ENCODE data around the gene ZNF608.

Gene ZNF608

DNA sequence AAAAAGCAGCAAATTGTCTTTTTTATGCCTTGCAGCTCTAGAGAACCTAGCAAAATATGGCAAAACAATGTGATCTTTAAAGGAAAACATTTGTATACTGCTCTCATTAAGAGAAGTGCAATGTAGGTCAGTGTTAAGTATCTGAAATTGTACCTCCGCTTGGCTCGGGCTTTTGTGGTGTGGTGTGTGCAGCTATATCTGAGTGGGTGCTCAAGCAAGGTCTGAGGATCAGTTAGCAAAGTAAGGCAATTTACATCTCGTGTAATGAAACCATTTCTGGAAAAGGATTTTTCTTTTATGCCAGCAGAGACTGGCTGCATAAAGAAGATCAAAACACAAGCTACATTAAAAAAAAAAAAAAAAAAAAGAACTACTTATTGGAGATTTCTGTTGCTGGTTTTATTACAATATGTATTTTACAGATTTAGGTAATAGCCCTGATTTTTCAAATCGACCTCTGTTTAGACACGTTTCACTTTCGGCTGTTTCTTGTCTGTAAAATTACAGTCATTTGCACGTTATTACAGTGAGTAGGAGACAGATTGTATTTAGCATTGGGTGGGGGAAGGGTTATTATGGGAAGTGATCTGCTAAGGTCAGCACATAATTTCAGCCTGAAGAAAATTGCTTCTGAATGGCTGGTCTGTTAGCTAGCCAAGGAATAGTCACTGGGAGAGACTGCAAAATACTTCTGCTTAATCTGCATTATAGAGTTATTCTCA, 7.9 kb upstream of the ZNF608 start:
- no peak for DNase-seq

DNA sequence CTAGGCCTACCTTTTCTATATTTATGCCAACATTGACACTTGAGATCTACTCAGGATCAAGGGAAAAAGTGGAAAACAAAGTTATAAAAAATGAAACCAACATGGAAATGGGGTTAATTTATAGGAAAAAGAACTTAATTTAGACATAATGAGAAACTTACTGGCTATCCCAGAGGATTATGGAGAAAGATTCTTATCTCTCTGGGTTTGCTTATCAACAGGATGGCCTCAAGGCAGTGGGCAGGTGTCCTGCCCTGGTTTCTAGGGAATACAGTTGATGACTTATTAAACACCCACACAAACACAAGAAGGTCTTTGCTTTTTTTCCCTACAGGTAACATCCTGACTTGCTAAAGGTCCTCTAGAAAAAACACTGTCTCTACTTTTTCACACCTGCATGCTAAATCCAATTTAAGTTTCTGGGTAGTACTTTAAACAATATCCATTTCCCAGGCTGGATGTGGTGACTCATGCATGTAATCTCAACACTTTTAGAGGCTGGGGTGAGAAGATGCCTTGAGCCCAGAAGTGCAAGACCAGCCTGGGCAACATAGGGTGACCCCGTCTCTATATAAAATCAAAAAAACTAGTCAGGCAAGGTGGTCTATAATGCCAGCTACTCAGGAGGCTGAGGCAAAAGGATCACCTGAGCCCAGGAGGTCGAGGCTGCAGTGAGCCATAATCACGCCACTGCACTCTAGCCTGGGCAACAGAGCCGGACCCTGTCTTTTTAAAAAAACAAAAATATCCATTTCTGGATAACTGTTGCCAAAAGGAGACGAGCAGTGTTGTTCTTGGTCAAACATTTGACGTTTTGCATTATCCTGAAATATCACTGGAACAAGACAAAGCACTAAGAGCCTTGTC, 6.6 kb upstream of the ZNF608 start:
- no peak for DNase-seq

DNA sequence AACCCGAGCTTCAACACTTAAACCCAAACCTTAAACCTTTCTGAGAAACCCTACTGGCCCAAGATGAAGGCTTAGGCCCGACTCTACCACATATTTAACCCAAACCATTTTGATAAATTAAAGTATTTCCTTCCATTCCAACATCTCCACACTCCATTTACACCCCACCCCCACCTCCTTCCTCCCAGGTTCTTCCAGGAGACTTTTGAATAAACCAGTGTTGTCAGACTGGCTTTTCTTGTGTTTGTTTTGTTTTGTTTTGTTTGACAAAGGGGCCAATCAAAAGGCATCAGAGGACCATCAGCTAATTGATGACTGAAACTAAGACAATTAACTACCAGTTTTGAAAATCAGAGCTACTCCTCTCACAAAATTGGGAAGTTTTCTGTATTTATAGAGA, 4.6 kb upstream of the ZNF608 start:
- DNase-seq: no peak

DNA sequence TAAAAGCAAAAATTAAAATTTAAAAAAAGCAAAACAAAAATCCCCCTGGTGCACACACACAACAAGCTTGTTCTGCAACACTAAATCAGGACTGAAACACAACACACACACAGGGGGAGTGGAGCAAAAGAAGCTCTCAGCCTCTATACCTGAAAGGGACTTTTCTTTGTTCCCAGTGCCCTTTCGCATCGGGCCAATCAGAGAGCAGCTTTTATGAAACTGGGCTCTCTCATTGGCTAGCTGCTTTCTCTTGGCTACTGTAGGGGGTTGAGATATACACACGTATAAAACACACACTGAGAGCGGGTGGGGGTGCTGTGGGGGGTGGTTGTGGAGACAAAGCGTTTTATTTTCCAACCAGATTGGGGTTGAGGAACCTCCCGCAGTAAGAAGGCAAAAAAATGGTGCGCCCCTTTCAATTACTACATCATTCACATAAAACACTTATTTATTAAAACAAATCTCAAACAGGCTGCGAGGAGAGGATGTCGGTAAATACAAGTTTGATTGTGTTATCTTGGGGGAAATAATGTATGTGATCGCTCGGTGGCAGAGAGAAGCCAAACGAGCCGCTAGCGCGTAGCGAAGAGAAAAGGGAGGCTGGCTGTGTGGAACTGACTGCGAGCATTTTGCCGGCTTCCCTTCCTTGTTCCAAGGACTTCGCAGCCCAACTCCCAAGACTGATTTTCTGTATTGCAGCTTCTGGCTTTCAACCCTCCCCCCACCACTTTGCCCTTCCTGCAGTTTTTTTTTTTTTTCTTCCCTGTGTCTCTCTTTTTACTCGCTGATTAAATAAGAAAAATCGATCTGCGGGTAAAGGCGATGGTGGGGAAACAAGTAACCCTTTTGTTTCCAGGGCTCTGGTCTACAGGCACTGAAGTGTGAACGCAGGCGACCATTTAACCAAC, 2.5 kb upstream of the ZNF608 start:
- peak; percentile 35 to 62 (median 56) for DNase-seq

DNA sequence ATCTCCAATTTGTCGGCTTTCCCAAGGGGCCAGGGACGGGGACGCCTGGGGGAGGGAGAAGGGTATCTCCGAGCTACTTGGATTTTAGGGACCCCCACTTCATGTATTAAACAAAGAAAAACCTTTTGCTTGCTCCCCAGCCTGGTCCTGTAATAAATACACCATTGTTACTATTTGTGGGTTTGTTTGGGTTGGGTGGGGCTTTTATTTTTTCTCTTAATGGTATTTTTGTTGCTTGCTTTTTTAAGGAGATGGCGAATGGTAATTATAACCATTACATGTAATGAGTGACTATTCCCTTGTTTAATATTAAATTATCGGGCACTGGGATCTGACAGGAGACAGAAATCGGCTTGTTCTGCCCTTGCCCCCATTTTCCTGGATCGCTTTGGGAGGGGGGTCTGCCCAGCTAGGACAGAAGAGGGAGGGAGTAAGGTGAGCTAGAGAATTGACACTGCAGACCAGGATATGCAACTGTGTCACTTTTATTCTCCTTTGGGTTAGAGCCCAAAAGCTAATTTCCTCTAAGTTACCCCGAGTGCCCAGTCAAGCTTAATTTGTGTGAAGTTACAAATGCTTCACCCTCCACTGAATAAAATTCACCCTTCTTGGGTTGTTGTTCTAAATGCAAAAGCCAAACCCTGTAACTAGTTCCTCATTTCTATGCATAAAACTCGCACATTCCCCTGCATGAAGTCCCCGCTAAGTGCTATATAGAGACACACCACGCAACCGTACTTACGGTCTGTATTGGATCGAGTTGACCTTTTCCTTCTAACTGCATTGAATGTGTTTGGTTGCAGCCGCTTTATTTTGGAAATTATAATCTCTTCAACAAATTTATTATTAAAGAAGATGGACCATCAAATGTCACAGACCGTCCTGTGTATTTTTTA, 1.6 kb upstream of the ZNF608 start:
- peak; percentile 26 to 61 (median 40) for DNase-seq

DNA sequence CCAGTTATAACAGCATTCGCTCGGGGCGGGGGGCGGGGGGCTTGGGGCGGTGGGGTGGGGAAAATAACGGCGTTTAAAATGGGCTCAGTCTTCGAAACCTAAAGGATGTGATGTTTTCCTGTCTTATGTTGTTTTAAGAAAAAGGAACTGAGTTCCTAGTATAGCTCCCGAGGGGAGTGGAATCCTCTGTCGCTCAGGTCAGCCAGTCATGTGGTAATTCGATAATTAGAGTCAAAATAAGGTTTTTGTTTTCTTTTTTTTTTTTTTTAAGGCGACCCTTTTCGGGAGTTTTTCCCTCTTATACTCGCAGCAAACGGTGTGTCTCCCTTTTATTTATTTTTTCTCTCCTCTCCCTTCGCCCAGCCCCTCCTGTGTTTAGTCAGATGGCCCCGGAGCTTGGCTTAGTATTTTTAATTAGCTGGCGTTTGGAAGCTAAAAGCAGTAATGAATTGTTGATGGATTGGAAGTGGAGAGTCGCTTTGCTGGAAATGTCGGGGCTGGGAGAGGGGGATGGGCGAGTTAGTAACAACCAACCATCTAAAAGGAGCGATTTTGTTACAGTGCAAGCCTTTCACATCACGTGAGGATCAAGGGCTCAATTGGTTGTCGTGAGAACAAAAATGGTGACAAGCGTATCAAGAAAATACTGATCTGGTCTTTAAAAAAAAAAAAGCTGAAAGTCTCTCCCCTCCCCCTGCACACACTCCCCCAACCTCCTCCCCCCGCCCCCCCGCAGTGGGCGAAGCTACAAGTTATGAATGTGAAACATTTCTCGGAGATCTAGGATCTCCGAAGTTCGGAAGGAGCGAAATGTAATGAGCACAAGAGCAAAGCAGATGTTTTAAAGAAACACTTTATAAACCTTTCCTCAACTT, 714 bp upstream of the ZNF608 start:
- peak in 3 of 4 experiments; percentile 29 to 38 (median 35) for DNase-seq

DNA sequence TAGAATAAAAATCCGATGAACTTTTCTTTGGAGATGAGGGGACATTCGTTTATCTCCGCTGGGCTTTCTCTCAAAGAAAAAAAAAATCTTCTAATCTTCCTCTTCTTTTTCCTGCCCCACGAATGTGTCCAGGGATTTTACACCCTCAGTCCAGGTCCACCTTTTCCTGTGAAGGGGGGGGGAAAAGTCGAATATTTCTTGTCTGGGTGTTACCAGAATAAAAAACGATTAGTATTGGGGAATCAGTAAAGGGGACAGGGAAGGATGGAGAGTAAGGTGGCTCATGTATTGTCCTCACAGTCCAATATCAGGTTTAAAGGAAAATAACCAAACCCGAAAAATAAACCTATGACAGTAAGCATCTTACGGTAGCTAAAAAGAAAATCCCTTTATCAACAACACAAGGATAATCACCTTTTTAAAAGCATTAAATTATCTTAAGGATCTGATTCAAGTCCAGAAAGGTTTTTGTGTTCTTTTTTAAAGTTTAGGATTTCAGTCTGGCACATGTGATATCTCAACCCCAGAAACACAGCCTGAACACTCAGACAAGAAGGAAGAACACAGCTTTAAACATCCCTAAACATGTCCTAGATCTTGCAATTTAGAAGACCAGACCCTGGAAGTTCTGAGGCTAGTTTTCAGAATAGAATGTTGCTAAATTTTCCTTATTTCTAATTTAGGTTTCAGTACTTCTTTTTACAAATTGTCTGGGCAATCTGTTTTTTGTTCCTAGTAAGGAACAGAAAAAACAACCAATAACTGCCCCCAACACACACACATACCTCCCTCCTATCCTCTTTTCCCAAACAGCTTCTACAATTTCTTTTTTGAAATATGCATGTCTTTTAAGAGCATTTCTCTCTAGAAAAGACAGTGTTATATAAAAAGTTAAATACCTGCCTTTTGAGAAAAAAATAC, 1.2 kb downstream of the ZNF608 start:
- DNase-seq: no peak

DNA sequence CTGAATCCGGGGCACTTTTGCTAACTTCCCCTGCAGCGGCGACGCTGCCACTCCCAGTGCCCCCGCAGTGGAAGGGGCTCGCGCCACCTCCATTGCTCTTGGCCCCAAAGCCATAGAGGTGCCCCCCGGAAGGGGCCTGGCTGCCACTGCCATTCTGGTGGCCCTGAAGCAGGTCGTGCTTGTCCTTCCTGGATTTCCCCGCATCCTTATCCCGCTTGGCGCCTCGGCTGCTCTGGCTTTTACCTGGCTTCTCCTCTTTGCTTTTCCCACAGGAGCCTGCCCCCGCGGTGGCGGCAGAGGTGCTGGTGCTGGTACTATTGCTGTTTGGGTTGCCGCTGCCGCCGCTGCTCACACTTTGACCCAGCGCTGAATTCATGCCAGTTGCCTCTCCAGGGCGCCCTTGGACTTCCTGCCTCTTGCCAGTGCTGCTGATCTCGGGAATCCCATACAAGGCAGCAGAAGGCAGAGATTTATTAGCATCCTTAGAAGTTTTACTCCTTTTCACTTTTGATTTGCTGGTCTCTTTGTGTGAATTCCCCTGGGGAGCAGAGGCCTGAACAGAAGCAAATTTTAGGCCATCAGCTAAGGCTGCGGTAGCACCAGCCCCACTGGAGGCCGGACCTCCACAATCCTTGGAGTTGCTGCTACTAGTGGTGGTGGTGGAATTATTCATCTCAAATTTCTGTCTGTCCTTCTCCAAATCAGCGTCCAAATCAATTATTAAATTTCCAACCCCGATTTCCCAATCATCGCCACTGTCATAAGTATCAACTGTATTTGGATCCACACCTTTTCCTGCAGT, 2.1 kb downstream of the ZNF608 start:
- DNase-seq: peak in 3 of 4 experiments; percentile 8 to 29 (median 16)

DNA sequence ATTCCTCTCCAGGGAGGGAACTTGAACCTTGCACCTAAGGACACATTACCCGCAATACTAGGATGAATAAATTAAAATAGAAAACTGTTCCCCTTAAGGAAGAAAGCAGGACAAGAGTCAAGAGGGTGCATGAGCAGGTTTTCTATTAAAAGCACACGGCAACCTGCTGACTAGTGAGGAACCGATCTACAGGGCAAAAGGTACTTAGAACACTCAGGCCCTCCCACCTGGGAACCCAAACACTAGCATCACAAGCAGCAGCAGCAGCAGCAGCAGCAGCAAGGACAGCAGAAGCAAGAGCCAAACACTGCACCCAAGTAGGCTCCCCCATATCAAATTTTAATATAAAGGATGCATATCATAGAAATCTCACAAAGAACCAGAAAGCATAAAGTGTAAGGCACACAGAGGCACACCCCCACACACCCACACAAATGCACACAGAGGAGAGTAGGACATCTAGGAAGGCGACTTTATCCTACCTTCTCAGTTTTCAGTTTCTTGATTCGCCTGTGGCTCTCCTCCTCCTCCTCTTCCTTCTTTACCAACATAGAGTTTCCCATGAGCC, 2.8 kb downstream of the ZNF608 start:
- no peak for DNase-seq

DNA sequence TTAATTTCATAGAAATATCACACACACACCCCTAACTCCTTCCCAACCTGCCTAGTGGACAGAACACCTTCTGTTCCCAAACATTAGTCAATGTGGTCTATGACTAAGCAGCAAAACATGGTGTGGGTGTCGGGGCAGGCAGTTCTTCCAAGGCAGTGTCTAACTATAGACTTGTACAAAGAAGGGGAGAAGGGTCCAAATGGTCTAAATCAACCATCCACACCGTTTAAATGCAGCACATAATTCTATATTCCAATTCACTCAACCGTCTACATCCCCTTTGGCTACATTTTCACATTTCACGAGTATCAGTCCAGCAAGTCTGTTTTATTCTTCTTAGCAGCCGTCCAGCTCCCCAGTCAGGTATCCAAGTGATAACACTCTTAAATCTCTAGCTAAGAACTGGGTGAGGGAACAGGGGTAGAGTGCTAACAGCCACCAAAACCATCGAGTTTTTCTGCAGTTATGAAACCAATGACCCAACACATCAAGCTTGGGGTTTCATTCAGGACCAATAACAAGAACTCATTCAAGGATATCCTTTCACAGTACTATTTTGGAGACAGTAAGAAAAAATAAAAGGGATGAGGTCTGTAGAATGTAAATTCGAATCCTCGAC, 3.3 kb downstream of the ZNF608 start:
- DNase-seq: peak in 3 of 4 experiments; percentile 10 to 36 (median 22)

DNA sequence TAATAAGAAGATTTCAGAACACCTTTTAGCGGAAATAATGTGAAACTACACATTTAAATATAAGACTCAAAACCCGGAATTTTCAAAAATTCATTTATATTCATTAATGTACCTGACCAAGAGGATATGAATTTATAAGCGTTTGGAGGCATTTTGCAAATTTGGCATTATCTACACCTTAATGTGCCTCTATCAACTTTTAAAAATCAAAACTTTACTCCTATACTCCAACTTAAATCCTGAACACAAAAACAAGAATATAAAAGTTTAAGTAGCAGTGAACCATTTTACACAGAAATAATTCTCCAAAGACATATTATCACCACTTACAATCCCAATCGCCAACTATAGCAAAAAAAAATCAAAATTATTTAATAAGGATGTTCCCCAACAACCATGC, 3.9 kb downstream of the ZNF608 start:
- no peak for DNase-seq

DNA sequence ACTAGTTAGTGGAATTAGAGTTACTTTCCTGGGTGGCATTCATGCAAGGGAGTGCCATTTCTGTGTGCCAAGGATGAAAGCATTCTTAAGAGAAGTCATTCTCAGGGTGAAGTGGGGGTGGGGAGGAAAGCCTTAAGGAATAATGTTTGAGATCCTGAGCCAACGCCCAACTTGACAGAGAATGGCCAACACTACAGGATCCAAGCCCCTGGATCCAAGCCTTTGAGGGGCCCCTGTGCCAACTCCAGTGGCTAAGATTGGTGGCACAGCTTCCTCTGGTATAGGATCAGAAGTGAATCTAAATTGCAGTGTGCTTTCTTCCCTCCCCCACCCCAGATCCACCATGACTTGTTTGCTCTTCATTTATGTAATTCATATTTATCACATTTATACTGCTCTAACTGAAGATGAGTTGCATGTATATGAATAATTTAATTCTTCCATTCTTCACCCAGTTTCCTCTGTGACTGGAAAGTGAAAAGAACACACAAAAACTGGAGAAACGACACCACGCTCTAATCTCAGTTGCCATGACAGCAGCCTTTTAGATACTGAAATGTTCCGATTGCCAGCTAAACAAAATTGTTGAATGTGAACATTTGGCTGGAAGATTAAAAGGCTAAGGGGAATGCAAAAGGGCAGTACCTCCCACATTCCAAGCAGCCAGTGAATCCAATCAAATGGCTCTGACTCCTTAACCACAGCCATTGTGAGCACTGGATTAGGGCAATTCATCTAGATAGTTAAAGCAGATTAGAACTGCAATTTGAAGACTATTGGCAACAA, 4.5 kb downstream of the ZNF608 start:
- DNase-seq: no peak

DNA sequence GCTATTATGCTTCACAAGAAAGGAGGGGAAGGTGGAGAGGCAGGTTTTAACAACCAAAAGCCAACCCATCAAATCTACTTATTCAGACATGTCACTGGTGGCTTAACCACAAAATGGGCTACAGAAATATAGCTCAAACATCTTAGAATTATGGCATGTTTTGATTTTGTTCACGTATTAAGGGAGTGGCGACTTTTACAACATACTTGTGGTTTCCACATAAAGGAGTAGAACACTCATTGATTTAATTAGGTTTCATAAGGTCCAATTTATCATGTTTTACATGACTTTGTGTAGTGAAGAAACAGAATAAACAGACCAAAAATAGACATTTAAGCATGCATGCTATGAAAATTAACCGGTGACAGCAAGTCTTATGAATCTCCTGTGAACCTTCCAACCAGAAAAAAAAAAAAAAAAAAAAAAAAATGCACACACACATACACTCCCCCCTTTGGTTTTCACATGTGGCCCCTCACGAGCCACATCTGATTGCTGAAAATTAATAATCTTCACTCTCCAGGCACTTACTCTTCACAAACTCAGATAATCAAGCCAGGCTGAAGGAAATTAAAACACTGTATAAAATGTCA, 5.4 kb downstream of the ZNF608 start:
- DNase-seq: no peak

DNA sequence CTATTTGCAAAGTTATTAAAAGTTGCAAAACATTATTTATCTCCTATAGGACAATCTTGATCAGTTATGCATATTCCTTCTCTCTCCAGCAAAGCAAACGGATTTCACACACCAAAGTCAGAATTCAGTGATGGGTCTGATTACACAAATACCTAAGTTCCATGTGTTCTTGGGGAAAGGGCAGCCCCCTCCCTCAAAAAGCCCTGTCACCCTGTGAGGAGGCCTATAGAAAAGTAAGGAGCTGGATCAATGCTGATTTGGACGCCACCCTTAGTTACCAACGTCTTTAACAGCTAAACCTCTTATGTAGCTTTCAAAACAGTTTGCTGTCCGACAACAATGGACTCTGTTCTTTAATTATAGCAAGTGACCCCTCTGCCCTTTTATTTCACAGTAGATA, 6.4 kb downstream of the ZNF608 start:
- no peak for DNase-seq

DNA sequence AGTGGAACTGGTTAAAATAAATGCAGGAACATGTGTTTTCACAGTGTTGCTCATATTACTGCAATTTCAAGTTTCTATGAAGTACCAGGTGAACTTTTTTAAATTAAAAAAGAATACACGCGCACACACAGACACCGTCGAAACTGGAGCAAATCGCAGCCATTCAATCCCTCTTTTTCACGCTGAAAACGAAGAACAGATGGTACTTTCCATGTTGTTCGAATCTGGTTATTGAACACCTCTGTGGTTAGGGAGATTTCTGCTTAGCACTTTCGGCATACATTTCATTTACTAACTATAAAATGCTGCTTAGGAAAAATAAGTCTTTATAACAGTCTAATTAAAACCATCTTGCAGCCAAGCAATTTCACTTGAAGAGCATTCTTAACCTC, 6.8 kb downstream of the ZNF608 start:
- DNase-seq: no peak
